Retina (tissue), 1 donor: ENCODE measurements around the gene DOCK8.
A peak's percentile ranks its signal among the peaks of the same experiment; 100 is the strongest.
"Not testable (repeated sequence)": the region's sequence is repeated elsewhere in the genome, so short reads cannot be mapped to it uniquely, and the experiment has no call there.

Source experiments
- DNase-seq: peaks from one replicate; pipeline ENCODE4 v3.0.0-alpha.2; 2016

DOCK8 gene

DNA sequence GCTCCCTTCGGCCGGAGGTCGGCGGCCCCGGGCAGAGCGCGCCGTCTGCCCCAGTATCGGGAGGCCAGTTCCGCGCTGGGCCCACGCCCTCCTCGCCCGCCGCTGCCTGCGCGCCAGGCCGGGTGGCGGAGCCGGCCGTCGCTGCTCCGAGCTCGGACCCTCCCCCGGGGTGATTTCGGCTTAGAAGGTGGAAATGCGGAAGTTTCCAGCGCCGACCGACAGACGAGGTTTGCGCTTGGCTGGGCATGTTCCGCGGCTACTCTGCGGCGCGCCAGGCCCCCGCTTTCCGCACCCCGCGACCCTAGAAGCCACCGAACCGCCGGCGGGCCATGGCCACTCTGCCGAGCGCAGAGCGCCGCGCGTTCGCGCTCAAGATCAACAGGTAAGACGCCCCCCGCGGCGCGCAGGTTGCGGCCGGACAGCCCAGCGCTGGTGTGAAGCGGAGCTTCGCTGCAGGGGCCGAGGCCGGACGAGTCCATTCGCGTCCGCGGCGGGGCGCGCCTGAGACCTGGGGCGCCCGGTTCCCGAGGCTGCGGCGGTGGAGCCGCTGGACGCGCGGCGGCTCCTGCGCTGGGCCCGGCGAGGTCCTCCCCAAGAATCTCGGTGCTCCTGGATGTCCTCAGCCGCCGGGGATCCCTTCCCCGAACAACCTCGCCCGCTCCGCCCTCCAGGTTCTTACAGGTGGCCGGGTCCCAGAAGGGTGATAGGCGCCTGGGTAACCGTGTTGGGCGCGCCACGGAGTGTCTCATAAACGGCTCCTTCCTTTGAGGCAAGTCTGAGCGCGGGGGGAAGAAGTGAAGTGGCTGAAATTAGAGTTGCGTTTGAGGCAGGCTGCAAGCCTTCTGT is at the start of gene DOCK8:
Gene DOCK8, plus strand, starts transcription at position 218 of the 846 bp plus-strand sequence. Its CDS starts 112 bp downstream, at position 330.
- DNase-seq = peak; percentile 82

DNA sequence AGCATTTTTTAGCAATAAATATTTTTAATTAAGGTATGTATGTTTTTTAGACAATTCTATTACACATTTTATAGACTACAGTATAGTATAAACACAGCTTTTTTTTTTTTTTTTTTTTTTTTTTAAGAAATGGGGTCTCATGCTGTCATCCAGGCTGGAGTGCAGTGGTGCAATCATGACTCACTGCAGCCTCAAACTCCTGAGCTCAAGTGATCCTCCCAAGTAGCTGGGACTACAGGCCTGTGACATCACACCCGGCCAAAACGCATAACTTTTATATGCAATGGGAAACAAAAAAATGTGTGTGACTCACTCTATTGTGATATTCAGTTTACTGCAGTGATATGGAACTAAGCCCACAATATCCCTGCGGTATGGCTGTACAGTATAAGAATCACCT is 44.9 kb upstream of the DOCK8 start:
- not testable (repeated sequence) for DNase-seq

DNA sequence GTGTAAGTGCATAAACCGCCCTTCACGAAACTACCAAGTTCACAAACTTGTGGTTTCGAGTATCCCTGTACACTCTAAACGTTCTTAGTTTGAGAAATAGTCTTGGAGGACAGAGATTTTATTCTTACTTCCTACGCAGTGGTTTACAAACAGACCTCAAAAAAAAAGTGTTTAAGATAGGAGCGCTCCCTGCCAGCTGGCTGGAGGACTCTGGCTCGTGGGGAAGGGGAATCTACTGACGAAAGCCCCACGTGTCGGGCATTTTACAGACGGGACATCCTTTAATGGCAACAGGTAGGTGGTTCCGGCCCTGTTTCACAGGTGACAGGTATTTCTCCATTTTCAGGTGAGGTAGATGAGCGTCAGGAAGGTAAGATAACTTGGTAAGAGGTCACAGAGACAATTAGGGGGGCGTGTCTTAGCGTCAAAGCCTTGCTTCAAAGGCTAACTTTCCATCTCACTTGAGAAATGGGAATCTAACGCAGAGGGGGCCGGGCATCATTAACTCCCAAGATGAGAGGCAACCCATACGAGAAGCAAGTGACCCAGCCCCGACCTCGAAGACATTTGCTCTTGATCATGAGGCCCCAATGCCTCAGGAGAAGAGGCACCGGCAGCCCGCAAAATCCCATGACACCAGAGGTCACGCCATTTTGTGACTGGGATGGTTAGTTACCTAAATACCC is 36.4 kb upstream of the DOCK8 start:
- not testable (repeated sequence) for DNase-seq

DNA sequence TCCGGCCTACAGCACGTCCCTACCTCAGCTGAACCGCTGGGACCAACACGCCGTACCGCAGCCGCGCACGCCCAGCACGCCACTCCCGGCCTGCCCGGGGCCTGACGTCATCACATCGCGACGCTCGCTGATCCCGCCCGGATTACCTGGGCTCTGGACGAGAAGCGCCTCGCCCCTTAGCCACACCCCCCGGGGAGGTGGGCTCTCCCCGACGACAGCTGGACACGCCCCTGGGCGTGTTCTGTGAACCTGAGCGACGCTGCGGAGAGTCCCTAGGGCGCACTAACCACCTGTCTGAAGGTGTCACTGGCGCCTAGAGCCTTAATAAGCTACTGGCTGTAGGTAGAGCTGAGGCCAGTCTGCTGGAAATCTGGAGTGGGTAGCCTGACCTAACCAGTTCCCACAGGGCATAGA is 35.7 kb upstream of the DOCK8 start, which contains the start of gene ZNG1A:
Gene ZNG1A, minus strand, starts transcription at position 87 of the 414 bp plus-strand sequence. CDS start 87 bp downstream, outside the sequence.
- DNase-seq = peak; percentile 1

DNA sequence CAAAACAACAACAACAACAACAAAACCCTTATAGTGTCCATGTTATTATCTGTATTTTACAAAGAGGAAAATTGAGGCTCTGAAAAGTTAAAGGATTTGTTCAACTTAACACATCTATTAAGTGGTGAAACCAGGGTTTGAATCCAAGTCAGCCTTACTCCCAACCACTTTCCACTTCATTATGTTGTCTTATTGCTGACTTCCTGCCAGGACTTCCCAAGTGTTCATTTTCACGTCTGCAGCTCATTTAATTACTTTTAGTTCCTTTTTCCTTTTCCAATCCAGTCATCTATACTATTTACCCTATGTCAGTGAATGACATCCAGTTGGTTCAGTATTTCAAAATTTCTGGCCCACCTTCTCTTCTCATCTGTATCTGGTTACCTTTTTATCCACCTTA is 15.1 kb upstream of the DOCK8 start:
- DNase-seq = not testable (repeated sequence)

DNA sequence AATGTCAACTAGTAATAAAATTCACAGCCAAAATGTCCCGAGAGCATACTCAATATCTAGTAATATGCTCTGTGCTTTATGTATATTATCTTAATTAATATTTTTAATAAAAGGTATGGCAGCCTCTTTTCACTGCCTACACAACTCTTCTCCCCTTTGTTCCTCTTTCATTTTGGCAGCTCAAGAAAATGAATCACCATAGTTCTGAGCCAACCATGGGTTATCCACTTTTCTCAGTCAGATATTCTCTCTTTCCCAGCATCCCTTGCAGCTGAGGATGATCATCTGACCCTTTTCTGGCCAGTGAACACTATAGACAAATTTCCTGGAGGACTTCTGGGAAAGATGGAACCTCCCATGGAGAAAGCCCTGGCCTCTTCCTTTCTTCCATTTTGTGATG is 8.2 kb upstream of the DOCK8 start:
- DNase-seq = no peak

DNA sequence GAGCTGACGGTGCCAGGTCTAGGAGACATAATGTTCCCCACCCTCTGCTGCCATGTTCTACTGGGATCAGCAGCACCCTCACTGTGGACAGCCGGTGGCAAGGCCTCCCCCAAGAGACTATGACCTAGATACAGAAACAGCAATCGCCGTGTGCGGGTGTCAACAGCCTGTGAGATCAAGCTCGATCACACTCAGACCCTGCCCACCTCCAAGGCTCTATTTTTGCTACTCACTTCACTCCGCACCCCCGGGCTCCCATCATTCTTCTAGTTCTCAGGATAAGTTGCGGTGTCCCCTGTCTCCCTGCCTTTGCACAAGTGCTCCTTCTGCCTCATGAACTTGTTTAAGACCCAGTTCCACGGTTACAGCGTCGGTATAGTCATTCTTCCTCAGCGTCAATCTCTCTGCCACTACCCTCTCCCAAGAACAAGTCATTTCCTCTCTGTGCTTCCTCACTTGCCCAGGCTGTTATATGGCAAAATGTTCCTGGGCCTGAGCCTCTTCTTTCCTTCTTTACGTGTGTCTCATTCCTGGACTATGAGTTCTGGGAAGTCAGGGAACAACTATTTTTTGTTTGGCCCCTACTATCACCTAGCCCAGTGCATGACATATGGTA is 5.4 kb upstream of the DOCK8 start:
- no peak for DNase-seq

DNA sequence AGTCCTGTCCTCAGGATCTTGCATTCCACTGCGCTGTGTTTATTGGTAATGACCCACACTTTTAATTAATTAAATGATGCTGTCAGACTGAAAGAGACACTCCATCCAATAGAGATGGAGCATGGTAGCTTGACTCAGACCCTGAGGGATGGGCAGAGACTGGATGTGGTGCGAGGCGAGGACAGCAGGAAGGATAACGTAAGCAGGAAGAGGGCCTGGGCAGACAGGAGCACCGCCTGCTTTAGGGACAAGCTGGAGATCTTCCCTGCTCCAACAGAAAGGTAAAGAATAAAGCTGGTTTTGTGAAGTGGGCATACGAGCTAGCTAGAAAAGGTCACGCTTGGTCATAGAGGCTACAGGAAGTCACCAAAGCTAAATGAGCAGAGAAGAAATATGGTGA is 3.6 kb upstream of the DOCK8 start:
- DNase-seq = no peak

DNA sequence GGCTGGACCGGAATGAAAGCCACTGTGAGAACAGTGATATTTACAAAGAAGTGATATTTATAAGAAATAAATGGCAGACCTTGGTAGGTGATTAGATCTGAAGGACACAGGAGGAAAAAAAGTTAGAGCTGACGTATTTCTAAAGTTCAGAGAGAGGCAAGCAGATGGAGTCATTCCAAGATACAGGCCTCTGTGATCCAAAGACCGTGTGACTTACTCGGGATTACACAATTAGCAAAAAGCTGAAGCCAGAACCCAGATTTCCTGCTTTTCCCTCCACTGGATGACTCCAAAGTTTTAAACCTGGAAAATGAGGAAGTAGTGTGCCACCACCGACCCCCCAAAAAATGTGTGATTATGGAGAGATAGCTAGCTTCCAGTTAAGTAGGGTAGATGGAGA is 3.1 kb upstream of the DOCK8 start:
- no peak for DNase-seq

DNA sequence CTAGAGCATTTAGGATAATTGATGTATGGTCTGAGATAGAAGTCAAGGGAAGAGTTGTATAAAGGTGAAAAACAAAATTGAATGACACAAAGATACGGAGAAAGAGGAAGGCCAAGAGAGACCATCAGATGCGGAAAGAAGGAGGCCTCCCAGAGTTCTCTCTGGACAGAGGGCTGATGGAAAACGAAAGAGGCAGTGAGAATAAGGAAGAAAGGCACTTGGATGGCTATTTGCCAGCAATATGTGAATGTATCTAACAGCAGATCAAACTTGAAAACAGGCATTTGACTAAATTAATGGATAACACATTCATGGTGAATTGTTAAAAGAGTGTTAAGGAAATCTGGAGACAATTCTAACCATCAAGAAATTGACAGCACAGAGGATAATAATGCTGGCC is 2.4 kb upstream of the DOCK8 start:
- DNase-seq = no peak

DNA sequence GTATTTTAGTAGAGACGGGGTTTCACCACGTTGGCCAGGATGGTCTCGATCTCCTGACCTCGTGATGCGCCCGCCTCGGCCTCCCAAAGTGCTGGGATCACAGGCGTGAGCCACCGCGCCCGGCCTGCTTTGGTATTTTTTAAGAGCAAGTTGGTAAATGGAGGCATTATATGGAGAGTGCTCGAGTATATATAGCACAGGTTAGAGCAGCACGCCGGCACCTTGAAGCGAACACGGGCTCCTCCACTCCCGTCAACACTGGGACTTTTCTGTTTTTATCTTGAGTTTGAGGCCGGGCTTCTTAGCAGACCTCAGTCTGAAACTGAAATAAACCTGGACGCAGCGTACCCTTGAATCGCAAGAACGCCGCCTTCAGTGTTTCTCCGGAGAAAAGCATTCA is 764 bp upstream of the DOCK8 start:
- DNase-seq = peak; percentile 3

DNA sequence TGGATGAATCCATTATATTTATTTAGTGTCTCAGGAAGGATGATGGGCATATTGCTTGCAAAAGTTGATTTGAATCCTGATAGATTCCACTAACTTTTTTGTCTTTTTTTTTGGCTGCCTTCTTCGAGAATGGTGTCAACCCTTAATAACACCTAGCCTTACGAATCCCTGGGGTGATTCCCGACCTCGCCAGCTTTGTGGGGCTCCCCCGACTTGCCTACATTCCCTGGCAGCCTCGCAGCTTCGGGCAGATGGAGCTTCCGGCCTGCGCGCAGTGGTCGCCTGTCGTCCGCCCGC is 366 bp upstream of the DOCK8 start:
- no peak for DNase-seq

DNA sequence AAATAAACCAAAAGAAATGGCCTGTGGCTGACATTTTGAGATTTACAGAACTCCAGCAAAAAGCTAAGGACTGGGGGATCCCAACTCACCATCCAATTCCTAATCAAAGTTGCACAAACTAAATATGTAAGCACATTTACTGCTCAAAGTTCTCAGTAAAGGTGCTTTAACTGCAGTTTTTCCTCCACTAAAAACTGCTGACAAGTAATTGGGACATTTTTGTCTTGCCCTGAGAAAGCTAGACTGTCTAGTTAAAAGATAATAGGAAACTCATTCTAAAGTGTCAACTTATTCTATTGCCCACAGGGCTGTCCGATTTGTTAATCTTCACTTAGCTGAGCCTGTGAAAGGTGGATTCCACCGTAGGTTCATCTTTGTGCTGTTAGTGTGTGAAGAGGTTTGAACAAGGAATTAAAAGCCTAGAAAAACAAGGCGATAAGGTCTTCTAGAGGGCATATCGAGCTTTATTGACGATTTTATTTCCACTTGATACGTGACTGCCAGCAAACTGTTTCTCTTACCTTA is 1.0 kb downstream of the DOCK8 start:
- DNase-seq = no peak

DNA sequence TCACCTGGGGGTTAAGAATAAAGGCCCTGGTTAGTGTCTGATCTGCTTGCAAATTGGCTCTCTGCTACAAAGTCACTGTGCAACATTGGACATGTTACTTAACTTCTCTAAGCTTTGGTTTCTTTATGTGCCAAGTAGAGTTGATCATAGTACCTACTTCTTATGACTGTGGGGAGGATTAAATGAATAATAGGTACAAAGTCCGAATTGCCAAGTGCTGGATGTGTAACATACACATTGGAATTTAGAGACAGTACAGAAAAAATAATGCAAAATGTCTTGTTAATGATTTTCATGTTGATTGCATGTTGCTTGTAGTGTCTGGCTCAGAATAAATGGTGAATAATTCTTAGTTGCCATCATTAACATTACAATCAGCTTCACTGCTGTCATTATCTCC is 2.2 kb downstream of the DOCK8 start:
- DNase-seq = no peak

DNA sequence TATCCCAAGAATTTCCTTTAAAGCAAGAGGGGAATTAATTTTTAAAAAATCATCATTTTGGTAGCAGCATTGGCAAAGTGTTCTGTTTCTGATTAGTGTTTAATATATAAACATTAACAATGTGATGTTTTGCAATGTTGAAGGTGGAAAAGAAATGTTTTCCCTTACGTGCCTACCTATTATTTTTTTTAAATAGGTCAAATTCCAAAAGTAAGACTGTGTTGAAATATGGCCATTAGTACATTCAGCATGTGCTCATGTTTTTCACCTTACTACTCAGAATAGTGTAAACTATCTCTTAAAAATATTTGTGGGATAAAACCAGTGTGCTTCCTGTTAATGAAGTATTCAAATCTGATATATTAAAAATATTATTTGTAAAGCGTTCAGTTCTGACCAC is 3.3 kb downstream of the DOCK8 start:
- DNase-seq = no peak

DNA sequence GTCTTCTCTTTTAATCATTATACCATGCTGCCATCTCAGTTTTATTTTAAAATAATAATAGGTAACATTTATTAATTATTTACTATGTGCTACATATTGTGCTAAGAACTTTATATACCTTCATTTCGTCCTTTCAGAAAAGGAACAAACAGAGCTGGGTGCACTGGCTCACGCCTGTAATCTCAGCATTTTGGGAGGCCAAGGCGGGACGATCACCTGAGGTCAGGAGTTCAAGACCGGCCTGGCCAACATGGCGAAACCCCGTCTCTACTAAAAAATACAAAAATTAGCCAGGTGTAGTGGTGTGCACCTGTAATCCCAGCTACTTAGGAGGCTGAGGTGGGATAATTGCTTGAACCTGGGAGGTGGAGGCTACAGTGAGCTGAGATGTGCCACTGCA is 4.4 kb downstream of the DOCK8 start:
- not testable (repeated sequence) for DNase-seq

DNA sequence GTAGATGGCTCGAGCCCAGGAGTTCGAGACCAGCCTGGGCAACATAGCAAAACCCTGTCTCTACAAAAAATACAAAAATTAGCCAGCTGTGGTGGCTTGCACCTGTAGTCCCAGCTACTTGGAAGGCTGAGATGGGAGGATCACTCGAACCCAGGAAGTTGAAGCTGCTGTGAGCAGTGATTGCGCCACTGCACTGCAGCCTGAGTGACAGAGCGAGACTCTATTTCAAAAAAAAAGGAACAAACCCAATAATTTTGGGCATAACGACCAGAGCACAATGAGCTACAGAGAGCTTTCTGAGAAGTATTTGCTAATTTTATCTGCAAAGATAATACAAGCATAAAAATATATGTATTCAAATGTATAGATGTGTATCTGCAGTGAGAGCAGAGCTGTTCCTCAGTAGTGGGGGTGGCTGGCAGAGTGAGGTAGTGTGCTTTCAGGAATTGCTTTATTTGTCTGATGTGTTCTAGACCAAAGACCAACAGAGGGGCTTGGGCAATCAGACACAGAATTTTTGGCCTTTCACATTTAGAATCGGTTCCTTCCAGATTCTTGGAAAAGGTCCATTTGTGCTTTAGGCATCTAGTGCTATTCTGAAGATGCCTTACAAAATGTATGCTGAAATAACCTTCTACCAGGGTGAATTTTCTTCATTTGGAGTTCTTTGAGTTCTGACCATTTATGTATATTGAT is 5.2 kb downstream of the DOCK8 start:
- DNase-seq = no peak

DNA sequence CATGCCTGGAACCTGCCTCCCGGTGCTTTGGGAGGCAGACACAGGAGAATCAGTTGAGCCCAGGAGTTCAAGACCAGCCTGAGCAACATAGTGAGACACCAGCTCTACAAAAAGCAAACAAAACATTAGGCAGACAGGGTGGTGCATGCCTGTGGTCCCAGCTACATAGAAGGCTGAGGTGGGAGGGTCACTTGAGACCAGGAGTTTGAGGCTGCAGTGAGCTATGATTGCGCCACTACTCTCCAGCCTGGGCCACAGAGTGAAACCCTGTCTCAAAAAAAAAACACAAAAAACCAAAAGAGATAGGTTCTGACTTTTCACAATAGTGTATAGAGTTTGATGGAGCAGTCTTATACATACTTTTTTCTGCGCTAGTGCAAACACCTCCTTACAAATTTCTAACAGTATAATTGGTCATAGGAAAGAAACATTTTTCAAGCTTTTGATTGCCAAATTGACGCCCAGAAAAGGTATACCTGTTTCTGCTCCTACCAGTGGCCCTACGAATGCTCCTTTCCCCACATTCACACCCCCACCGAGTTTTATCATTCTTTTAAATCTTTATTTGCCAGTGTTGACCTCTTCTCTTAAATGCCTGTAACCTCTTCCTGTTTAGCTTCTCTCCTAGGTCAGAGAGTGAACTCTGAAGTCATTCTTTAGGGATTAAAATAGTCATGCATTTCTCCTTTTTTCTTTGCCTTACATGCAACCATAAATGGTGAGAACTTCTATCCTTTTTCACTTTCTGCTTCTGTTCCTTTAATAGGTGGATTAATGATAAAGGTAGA is 7.5 kb downstream of the DOCK8 start:
- DNase-seq = no peak

DNA sequence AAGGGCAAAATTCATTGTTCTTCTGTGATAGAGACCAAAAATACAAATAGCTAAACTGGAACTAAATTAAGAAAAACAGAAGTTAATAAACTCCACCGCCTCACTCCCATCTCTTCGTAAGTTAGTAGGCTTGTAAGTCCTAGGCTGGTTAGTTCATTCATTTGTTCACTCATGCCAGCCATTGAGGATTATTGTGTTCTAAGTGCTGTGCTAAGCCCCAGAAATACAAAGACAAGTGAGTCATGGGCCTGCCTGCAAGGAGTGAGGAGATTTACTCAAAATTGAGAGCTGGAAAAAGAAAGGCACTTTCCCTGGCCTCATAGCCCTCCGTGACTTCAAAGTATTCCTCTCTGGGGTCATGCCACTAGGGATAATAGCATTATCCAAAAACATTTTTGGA is 8.5 kb downstream of the DOCK8 start:
- no peak for DNase-seq

DNA sequence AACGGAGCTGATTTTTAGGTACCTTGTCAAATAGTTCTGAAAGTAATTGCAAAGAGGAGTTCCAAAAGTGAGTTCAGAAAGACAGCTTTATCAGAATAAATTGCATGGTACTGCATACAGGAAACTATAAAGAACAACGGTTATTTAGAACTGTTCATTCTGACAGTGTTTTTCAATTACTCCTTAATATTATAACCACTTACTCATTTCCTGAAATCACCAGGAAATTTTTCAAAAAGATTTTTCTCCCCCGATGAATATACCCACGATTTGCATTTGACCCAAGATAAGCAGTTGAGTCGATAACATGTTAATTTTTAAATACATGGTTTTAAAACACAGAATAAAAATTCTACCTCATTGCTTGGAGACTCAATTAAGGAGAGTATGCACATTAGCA is 9.4 kb downstream of the DOCK8 start:
- no peak for DNase-seq

DNA sequence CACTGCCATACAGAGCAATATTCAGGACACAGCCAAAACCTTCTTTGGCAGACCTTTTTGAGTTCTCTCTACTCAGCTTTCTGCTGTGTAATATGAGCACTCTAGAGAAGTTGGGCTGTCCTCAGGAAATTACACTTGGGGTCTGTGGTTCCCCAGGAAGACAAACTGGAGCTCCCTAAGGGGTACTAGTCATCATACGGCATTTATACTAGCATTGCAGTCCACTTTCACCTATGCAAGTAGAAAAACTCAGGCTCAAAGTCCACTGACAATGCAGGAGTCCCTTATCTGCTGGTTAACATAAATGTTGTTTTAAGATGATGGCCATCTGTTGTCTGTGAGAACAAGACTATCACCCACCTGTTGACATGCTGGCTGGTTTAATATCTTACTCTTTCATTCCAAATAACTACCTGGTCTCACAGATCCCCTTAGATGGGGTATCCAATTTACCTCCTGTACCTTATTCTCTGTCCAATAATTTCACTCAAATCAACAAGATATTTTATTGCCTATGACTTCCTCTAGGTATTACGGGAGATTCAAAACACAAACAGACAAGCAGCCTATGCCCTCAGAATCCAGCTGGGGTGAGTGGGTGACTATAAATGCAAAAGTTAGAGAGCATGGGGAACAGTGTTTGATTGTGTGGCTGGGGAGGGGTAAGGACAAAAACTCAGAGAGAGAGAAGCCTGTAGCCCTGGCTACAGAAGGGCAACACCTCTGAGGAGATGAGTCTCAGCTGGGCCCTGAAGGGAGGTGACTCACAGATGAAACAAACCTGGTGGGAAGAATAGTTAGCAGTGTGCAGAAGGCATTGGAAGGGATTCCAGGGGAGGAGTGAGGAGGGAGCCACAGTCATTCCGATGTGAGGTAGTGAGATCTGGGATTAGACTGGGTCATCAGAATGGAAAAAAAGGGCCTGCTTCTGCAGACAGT is 10.2 kb downstream of the DOCK8 start:
- no peak for DNase-seq
